RPMI7951 (cell line): ENCODE results near the gene COL2A1. TPM values are rescaled to one million over a fixed set of nuclear protein-coding genes. Genes with fewer than 3 reads are reported as not detected.
A peak's percentile ranks its signal among the peaks of the same experiment; 100 is the strongest.

Experiments used
- DNase-seq: peaks from one replicate; pipeline ENCODE4 v3.0.0-alpha.2; 2012; ENCODE audit warnings: low read depth
- total RNA-seq: library from RNA; depleted of rRNA; stranded (reverse); fragments of >200 nt; shearing (Covaris generic); gene quantifications from 2 replicates; pipeline ENCODE4 v1.2.3, GENCODE V29; 2014

The COL2A1 gene
- total RNA-seq, 1 experiment from 2014 or later: not detected

- DNase-seq: no peak
These were observed 7.8 kb upstream of the COL2A1 start for GRCh38 chr12:48012070-48012469.

- no peak for DNase-seq
These were observed 6.2 kb upstream of the COL2A1 start for GRCh38 chr12:48010366-48010970.

GRCh38 chr12:48009471-48009870, 5.2 kb upstream of the COL2A1 start:
- DNase-seq: no peak

GRCh38 chr12:48008950-48009349, 4.7 kb upstream of the COL2A1 start:
- no peak for DNase-seq

- no peak for DNase-seq
These were observed 4.1 kb upstream of the COL2A1 start for GRCh38 chr12:48008349-48008748.

GRCh38 chr12:48007206-48007605, 2.9 kb upstream of the COL2A1 start:
- DNase-seq: no peak

GRCh38 chr12:48005750-48006021, 1.4 kb upstream of the COL2A1 start:
- no peak for DNase-seq

- DNase-seq: no peak
These were observed 899 bp upstream of the COL2A1 start for GRCh38 chr12:48005001-48005749.

GRCh38 chr12:48003226-48004052, 837 bp downstream of the COL2A1 start:
- DNase-seq: no peak

GRCh38 chr12:48002773-48003218, 1.5 kb downstream of the COL2A1 start:
- peak; percentile 43 for DNase-seq

- DNase-seq: no peak
These were observed 1.9 kb downstream of the COL2A1 start for GRCh38 chr12:48002414-48002730.

- DNase-seq: peak; percentile 59
These were observed 2.5 kb downstream of the COL2A1 start for GRCh38 chr12:48001505-48002413.

GRCh38 chr12:48000878-48001504, 3.3 kb downstream of the COL2A1 start:
- DNase-seq: peak; percentile 76

- no peak for DNase-seq
These were observed 4.5 kb downstream of the COL2A1 start for GRCh38 chr12:47999816-48000215.

- no peak for DNase-seq
These were observed 7.0 kb downstream of the COL2A1 start for GRCh38 chr12:47997321-47997720.

- DNase-seq: peak; percentile 46
These were observed 8.3 kb downstream of the COL2A1 start for GRCh38 chr12:47995981-47996401.

- no peak for DNase-seq
These were observed 10.8 kb downstream of the COL2A1 start for GRCh38 chr12:47993491-47993890.

- no peak for DNase-seq
These were observed 11.5 kb downstream of the COL2A1 start for GRCh38 chr12:47992776-47993175.

GRCh38 chr12:47991106-47992061, 12.9 kb downstream of the COL2A1 start:
- DNase-seq: no peak
